HG02943 (cell line): Measurements from ENCODE around the gene ENO1.

Experiments used
- ATAC-seq: cut with Tn5 transposase; IDR thresholded peaks from one replicate; pipeline ENCODE4 v1.9.1; 2021; ENCODE audit warnings: mild to moderate bottlenecking, low read depth, moderate library complexity; ENCODE audit not compliant: unreplicated experiment

ENO1 gene

DNA sequence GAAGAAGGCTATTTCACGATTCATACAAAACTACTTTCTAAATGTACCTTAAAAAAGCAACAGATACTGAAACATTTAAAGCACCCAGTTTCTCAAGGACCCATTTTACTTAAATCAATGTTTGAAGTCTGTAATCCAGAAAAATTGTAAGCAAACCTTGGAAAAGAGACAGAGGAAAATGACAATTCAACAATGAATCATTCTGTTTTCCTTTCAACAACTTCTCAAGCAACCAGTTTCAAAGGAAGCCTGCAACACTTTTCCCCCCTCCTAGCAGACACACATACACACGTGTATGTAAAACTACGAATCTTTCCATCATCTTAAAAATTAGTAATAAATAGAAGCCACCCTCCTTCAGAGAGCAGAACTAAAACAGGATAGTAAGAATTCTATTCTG lies 62.2 kb downstream of the ENO1 start:
- ATAC-seq, result no peak

DNA sequence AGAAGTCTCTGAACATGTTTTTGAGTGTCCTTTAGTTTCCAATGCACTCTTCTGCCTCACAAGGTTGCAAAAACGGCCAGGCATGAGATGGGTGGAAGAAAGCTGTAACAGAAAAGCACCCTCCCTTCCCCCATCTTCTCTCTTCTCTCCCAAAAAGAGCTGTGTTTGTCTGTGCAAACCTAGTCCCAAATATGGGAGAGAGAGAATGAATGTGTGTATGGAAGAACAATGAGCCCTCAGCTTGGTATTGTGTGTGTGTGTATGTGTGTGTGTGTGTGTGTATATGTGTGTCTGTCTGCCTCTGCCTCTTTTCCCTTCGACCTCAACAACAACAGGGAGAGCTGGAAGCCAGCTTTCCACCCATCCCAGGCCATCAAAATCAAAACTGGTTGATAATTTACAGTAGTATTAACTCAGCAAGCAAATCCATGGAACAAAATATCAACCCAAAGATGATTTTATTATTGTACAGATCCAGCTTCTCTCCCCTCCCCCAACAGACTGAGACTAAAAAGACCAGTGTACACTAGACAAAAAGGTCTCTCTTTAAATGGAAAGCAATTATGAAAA lies 62.8 kb downstream of the ENO1 start:
- ATAC-seq, result no peak

DNA sequence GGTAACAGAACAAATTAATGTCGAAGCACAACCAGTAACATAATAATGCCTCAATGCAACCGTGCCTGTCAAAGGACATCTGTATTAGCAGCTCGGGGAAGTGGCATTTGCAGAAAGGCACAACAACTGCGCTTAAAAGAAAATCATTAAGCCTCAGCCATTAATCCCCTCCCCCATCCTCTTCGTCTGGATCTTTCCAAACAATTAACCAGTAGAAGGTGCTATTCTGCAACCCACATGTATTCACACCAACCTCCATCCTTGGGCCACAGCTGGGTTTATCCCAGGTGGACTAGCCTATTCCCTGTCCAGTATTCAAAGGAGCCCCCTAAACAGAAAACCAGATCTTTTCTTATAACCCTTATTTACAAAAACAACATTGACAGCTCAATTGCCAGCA lies 63.6 kb downstream of the ENO1 start:
- no peak for ATAC-seq

DNA sequence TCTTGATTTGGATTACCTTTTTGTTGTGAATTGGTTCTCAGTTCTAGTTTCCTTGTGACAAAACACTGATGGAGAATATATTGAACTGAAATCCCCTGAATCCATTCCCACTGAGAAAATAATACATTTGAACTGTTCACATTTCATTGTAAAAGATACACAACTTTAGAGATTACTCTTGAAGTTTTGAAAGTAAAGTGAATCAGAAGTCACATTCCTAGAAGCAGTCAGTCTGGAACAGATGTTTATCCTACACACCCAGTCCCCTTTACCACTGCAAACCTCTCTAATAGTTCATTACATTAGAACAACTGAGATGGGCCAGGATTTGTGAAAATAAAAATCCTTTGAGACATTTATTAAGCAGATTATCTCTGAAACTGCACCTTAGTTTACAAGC lies 64.5 kb downstream of the ENO1 start:
- no peak for ATAC-seq

DNA sequence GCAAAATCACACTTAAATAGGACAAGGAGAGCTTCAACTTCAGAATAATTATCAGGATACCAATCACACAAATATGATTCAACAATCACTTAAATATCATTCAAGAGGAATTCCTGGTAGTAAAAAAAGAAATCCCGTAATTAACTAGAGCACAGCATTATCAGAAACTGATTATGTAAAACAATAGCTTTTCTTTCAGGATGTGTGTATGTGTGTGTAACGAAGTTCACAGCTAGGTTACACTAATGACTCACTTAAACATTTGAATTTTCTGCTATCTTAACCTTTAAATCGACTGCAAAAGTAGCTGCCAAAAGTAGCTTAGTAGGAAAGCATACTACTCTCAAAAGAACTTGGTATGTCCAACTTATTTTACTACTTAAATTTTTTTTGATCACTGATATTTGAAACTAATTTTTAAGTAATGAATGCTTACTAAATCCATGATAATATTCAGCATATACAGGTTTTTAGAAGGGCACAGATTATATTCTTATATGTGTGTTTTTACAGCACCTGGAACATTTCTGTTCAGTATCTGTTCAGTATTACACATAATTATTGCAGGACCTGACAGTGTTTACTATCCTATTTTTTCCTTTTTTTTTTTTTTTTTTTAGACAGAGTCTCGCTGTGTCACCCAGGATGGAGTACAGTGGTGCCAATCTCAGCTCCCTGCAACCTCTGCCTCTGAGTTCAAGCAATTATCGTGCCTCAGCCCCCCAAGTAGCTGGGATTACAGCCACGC lies 65.3 kb downstream of the ENO1 start:
- ATAC-seq, result no peak

DNA sequence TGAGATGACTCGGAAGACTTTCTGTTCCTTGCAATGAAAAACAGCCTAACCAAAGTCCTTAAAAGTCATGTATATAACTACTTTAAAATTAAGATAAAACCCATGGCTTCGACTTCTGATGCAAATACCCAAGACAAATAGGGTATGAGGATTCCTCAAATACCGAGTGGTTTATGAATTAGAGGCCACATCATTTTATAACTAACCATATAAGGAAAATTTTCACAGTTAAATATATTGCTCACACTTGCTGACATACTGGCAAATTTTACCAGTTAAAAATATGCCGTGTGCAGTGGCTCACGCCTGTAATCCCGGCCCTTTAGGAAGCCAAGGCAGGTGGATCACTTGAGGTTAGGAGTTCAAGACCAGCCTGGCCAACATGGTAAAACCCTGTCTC lies 66.4 kb downstream of the ENO1 start:
- no peak for ATAC-seq
